HG03060 (cell line): ENCODE results near the gene NR3C1.

Source experiments
- ATAC-seq: cut with Tn5 transposase; IDR thresholded peaks from one replicate; pipeline ENCODE4 v1.9.1; 2021; ENCODE audit warnings: low read depth, moderate number of reproducible peaks; ENCODE audit not compliant: unreplicated experiment

Gene NR3C1

GRCh38 chr5:143403593-143404415 lies at the start of gene NR3C1:
Gene NR3C1 (minus strand): TSS chr5:143403686. CDS start chr5:143400839, 2,847 bp downstream.
- peak; percentile 31 for ATAC-seq

GRCh38 chr5:143449772-143450171 lies 46.3 kb upstream of the NR3C1 start:
- no peak for ATAC-seq

GRCh38 chr5:143448518-143448917 lies 45.0 kb upstream of the NR3C1 start:
- no peak for ATAC-seq

GRCh38 chr5:143447983-143448382 lies 44.5 kb upstream of the NR3C1 start:
- ATAC-seq, result no peak

- no peak for ATAC-seq
Observed at GRCh38 chr5:143446535-143447226, 43.2 kb upstream of the NR3C1 start.

GRCh38 chr5:143445776-143446175 lies 42.3 kb upstream of the NR3C1 start:
- ATAC-seq, result no peak

- ATAC-seq, result no peak
Observed at GRCh38 chr5:143443330-143443729, 39.8 kb upstream of the NR3C1 start.

- no peak for ATAC-seq
Observed at GRCh38 chr5:143442385-143442784, 38.9 kb upstream of the NR3C1 start.

- no peak for ATAC-seq
Observed at GRCh38 chr5:143440448-143441115, 37.1 kb upstream of the NR3C1 start.

- no peak for ATAC-seq
Observed at GRCh38 chr5:143437666-143438273, 34.3 kb upstream of the NR3C1 start.

GRCh38 chr5:143436871-143437270 lies 33.4 kb upstream of the NR3C1 start:
- no peak for ATAC-seq

GRCh38 chr5:143435210-143435657 lies 31.7 kb upstream of the NR3C1 start:
- ATAC-seq, result peak; percentile 91

GRCh38 chr5:143434261-143435209 lies 31.0 kb upstream of the NR3C1 start:
- no peak for ATAC-seq

- ATAC-seq, result no peak
Observed at GRCh38 chr5:143433670-143434069, 30.2 kb upstream of the NR3C1 start.

GRCh38 chr5:143432658-143433239 lies 29.3 kb upstream of the NR3C1 start:
- ATAC-seq, result no peak

- ATAC-seq, result no peak
Observed at GRCh38 chr5:143431789-143432188, 28.3 kb upstream of the NR3C1 start.

- ATAC-seq, result no peak
Observed at GRCh38 chr5:143428738-143429420, 25.4 kb upstream of the NR3C1 start.

- no peak for ATAC-seq
Observed at GRCh38 chr5:143428155-143428554, 24.7 kb upstream of the NR3C1 start.
